ENCODE measurements around the gene SV2B. TPM values are rescaled to one million over a fixed set of nuclear protein-coding genes. Genes with fewer than 3 reads are reported as not detected.
"Not testable (repeated sequence)": the region's sequence is repeated elsewhere in the genome, so short reads cannot be mapped to it uniquely, and the experiment has no call there.

The SV2B gene
- total and polyA plus RNA-seq, 5 experiments from 2014 or later: 0.02 to 0.08 (median 0.05) TPM; not detected in 2

- POLR2A ChIA-PET: no interaction called here
- H3K27ac Mint-ChIP-seq: no peak overlapping the region
- H3K9me3 Mint-ChIP-seq: no peaks in the 10 kb centered on the region
- no peak for DNase-seq
- no peak for ATAC-seq
- H3K36me3 Mint-ChIP-seq: no peaks in the 10 kb centered on the region
- H3K4me3 Mint-ChIP-seq: no peak overlapping the region
- H3K27me3 Mint-ChIP-seq: peaks cover 11 to 43% (median 18%) of the 10 kb centered on the region in 5 donors
- no peaks in the 10 kb centered on the region for H3K4me1 Mint-ChIP-seq
Measured at GRCh38 chr15:91073077-91073476, 27.0 kb upstream of the SV2B start.

GRCh38 chr15:91073768-91074167, 26.3 kb upstream of the SV2B start:
- H3K27me3 Mint-ChIP-seq: peaks cover 11 to 43% (median 14%) of the 10 kb centered on the region in 5 donors
- peaks cover 0 to 6% (median 4%) of the 10 kb centered on the region in 9 donors for H3K9me3 Mint-ChIP-seq
- no peak overlapping the region for H3K4me3 Mint-ChIP-seq
- DNase-seq: no peak
- POLR2A ChIA-PET: no interaction called here
- no peak overlapping the region for H3K27ac Mint-ChIP-seq
- peaks cover 0 to 4% (median 4%) of the 10 kb centered on the region in 3 donors for H3K36me3 Mint-ChIP-seq
- ATAC-seq: no peak
- no peaks in the 10 kb centered on the region for H3K4me1 Mint-ChIP-seq

- ATAC-seq (no peak), DNase-seq (no peak)
- POLR2A ChIA-PET: no interaction called here
- peaks cover 0 to 21% (median 5%) of the 10 kb centered on the region in 3 donors for H3K36me3 Mint-ChIP-seq
- H3K4me1 Mint-ChIP-seq: no peaks in the 10 kb centered on the region
- peaks cover 9 to 31% (median 11%) of the 10 kb centered on the region in 5 donors for H3K27me3 Mint-ChIP-seq
- H3K4me3 Mint-ChIP-seq: no peak overlapping the region
- H3K27ac Mint-ChIP-seq: peak overlapping the region in 1 of 10 donors; percentile 9
- H3K9me3 Mint-ChIP-seq: peaks cover 6 to 24% (median 20%) of the 10 kb centered on the region in 9 donors
Measured at GRCh38 chr15:91075739-91076138, 24.3 kb upstream of the SV2B start.

DNA sequence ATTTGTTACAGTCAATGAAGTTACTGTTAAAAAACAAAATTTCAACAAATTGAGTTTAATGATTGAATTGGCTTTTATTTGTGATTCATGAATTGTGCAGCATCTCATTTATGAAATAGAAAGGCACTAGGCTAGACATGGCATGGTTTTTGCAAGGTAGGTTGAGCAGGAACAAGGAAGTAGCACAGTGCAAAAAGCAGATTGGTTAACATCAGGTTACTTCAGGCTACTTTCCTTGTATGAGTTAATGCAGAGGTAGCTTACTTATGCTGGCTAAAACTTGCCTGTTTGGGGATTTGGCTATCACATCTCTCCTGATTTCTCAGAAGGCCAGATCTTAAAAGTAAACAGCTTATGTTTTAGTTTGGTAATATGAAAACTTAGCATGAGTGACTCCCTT, 23.0 kb upstream of the SV2B start:
- no peak overlapping the region for H3K27ac Mint-ChIP-seq
- H3K4me1 Mint-ChIP-seq: no peaks in the 10 kb centered on the region
- peaks cover 5 to 25% (median 8%) of the 10 kb centered on the region in 5 donors for H3K27me3 Mint-ChIP-seq
- POLR2A ChIA-PET: no interaction called here
- H3K9me3 Mint-ChIP-seq: peaks cover 6 to 33% (median 21%) of the 10 kb centered on the region in 9 donors
- ATAC-seq: no peak
- peaks cover 0 to 22% (median 5%) of the 10 kb centered on the region in 3 donors for H3K36me3 Mint-ChIP-seq
- no peak overlapping the region for H3K4me3 Mint-ChIP-seq
- DNase-seq: no peak

DNA sequence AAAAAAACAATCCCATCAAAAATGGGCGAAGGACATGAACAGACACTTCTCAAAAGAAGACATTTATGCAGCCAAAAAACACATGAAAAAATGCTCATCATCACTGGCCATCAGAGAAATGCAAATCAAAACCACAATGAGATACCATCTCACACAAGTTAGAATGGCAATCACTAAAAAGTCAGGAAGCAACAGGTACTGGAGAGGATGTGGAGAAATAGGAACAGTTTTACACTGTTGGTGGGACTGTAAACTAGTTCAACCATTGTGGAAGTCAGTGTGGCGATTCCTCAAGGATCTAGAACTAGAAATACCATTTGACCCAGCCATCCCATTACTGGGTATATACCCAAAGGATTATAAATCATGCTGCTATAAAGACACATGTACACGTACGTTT, 6.2 kb upstream of the SV2B start:
- H3K27ac Mint-ChIP-seq, H3K4me3 Mint-ChIP-seq, H3K4me1 Mint-ChIP-seq, POLR2A ChIA-PET, DNase-seq, ATAC-seq: not testable (repeated sequence)
- Mint-ChIP-seq H3K9me3 (peaks cover 0 to 13% (median 7%) of the 10 kb centered on the region in 9 donors), H3K27me3 (peaks cover 23 to 54% (median 35%) of the 10 kb centered on the region in 5 donors), H3K36me3 (peaks cover 0 to 13% (median 0%) of the 10 kb centered on the region in 3 donors)

GRCh38 chr15:91098451-91098850, 1.6 kb upstream of the SV2B start:
- Mint-ChIP-seq H3K27me3 (peaks cover 32 to 76% (median 65%) of the 10 kb centered on the region in 5 donors), H3K4me3 (peak overlapping the region in 9 of 10 donors; percentile 4 to 86 (median 62)), H3K9me3 (peaks cover 0 to 6% (median 3%) of the 10 kb centered on the region in 9 donors), H3K4me1 (peaks cover 12 to 26% (median 19%) of the 10 kb centered on the region in 4 donors), H3K36me3 (peaks cover 0 to 5% (median 0%) of the 10 kb centered on the region in 3 donors), H3K27ac (no peak overlapping the region)
- POLR2A ChIA-PET: no interaction called here
- no peak for DNase-seq
- ATAC-seq: no peak

GRCh38 chr15:91099616-91099994, 452 bp upstream of the SV2B start:
- H3K36me3 Mint-ChIP-seq: no peaks in the 10 kb centered on the region
- H3K9me3 Mint-ChIP-seq: peaks cover 0 to 3% (median 0%) of the 10 kb centered on the region in 9 donors
- peak; percentile 39 to 55 for ATAC-seq
- peak overlapping the region in 1 of 10 donors; percentile 35 for H3K27ac Mint-ChIP-seq
- H3K27me3 Mint-ChIP-seq: peaks cover 36 to 83% (median 68%) of the 10 kb centered on the region in 5 donors
- DNase-seq: peak in 4 of 10 donors; percentile 7 to 20 (median 10)
- POLR2A ChIA-PET: interaction anchor here (0.6 kb wide), 1 partner anchor 71 kb away, joined by 7 read pairs; no protein-coding TSS in a partner anchor
- H3K4me1 Mint-ChIP-seq: peaks cover 12 to 26% (median 19%) of the 10 kb centered on the region in 4 donors
- peak overlapping the region; percentile 66 to 86 (median 80) for H3K4me3 Mint-ChIP-seq

GRCh38 chr15:91100814-91101607, 954 bp downstream of the SV2B start:
- no peak for DNase-seq
- peaks cover 12 to 26% (median 19%) of the 10 kb centered on the region in 4 donors for H3K4me1 Mint-ChIP-seq
- peak overlapping the region in 1 of 10 donors; percentile 72 for H3K27ac Mint-ChIP-seq
- peaks cover 42 to 91% (median 76%) of the 10 kb centered on the region in 5 donors for H3K27me3 Mint-ChIP-seq
- ATAC-seq: no peak
- H3K4me3 Mint-ChIP-seq: peak overlapping the region; percentile 71 to 94 (median 84)
- H3K36me3 Mint-ChIP-seq: no peaks in the 10 kb centered on the region
- POLR2A ChIA-PET: no interaction called here
- no peaks in the 10 kb centered on the region for H3K9me3 Mint-ChIP-seq

GRCh38 chr15:91101608-91101920, 1.5 kb downstream of the SV2B start:
- Mint-ChIP-seq H3K27me3 (peaks cover 43 to 95% (median 81%) of the 10 kb centered on the region in 5 donors), H3K27ac (no peak overlapping the region), H3K36me3 (no peaks in the 10 kb centered on the region), H3K4me3 (peak overlapping the region in 1 of 10 donors; percentile 0), H3K4me1 (peaks cover 12 to 26% (median 19%) of the 10 kb centered on the region in 4 donors), H3K9me3 (no peaks in the 10 kb centered on the region)
- POLR2A ChIA-PET: no interaction called here
- DNase-seq (no peak), ATAC-seq (no peak)

- POLR2A ChIA-PET: no interaction called here
- no peak for ATAC-seq
- no peaks in the 10 kb centered on the region for H3K9me3 Mint-ChIP-seq
- DNase-seq: no peak
- peaks cover 42 to 91% (median 76%) of the 10 kb centered on the region in 5 donors for H3K27me3 Mint-ChIP-seq
- H3K4me1 Mint-ChIP-seq: peaks cover 12 to 26% (median 19%) of the 10 kb centered on the region in 4 donors
- H3K4me3 Mint-ChIP-seq: no peak overlapping the region
- H3K27ac Mint-ChIP-seq: no peak overlapping the region
- H3K36me3 Mint-ChIP-seq: no peaks in the 10 kb centered on the region
Measured at GRCh38 chr15:91102546-91103330, 2.7 kb downstream of the SV2B start.

DNA sequence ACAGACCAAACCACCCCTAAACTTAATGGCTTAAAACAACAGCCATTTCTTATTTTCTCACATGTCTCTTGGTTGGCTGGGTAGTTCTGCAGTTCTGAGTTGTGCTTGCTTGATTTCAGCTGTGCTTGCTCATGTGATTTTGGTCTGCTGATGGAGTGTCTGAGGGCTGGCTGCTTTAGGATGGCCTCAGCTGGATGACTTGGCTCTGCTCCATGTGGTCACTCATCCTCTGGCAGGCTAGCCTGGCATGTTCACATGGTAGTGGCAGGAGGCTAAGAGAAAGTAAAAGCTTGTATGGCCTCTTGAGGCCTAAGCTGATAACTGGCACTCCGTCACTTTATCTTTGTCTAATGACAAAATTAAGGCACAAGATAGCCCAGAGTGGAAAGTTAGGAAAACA, 4.1 kb downstream of the SV2B start:
- H3K27ac Mint-ChIP-seq: no peak overlapping the region
- peaks cover 32 to 89% (median 73%) of the 10 kb centered on the region in 5 donors for H3K27me3 Mint-ChIP-seq
- no peak for ATAC-seq
- H3K36me3 Mint-ChIP-seq: no peaks in the 10 kb centered on the region
- H3K4me1 Mint-ChIP-seq: peaks cover 9 to 22% (median 17%) of the 10 kb centered on the region in 4 donors
- POLR2A ChIA-PET: no interaction called here
- no peak for DNase-seq
- H3K9me3 Mint-ChIP-seq: no peaks in the 10 kb centered on the region
- no peak overlapping the region for H3K4me3 Mint-ChIP-seq

- Mint-ChIP-seq H3K36me3 (no peaks in the 10 kb centered on the region), H3K9me3 (no peaks in the 10 kb centered on the region), H3K27ac (no peak overlapping the region), H3K27me3 (peaks cover 25 to 84% (median 57%) of the 10 kb centered on the region in 5 donors), H3K4me1 (no peaks in the 10 kb centered on the region), H3K4me3 (no peak overlapping the region)
- no peak for DNase-seq
- POLR2A ChIA-PET: no interaction called here
- no peak for ATAC-seq
Measured at GRCh38 chr15:91108421-91108820, 8.4 kb downstream of the SV2B start.

GRCh38 chr15:91109885-91110284, 9.8 kb downstream of the SV2B start:
- no peak for ATAC-seq

More at GRCh38 chr15:91109885-91110284, 9.8 kb downstream of the SV2B start:
- no peaks in the 10 kb centered on the region for H3K36me3 Mint-ChIP-seq
- H3K9me3 Mint-ChIP-seq: no peaks in the 10 kb centered on the region
- DNase-seq: no peak
- no peaks in the 10 kb centered on the region for H3K4me1 Mint-ChIP-seq
- peaks cover 16 to 78% (median 56%) of the 10 kb centered on the region in 5 donors for H3K27me3 Mint-ChIP-seq
- no peak overlapping the region for H3K4me3 Mint-ChIP-seq
- H3K27ac Mint-ChIP-seq: no peak overlapping the region
- POLR2A ChIA-PET: no interaction called here
